ENCODE data around the gene SDCCAG8. TPM values are rescaled to one million over a fixed set of nuclear protein-coding genes. Genes with fewer than 3 reads are reported as not detected.

The SDCCAG8 gene
- total RNA-seq, 4 donors from 2014 or later: 24.5 to 52.7 (median 31.7) TPM

DNA sequence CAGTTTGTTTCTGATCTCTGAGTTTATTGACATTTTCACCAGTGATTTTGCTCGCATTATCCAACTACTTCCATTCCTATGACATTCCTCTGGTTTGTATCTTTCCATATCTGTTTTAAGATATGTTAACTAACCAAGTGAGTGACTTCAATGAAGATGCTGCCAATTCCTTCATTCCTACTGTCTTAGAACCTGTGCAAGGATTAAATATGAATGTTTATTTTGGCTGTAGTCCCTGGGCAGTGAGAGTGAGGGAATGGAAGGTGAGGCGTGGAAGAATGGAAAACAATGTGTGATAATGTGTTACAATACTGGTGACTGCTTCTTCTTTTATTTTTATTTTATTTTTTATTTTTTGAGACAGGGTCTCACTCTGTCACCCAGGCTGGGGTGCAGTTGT, 183.0 kb downstream of the SDCCAG8 start:
- Histone ChIP-seq H3K9me3 (no peaks in the 10 kb centered on the region), H3K36me3 (no peaks in the 10 kb centered on the region), H3K4me1 (peaks cover 3 to 15% (median 12%) of the 10 kb centered on the region in 4 donors), H3K27ac (replicated peaks in 1 of 4) (no peak overlapping the region), H3K27me3 (no peaks in the 10 kb centered on the region), H3K4me3 (no peak overlapping the region)
- TF ChIP-seq POLR2AphosphoS5 (IDR thresholded peaks at IDR 0.05): no peak
- TF ChIP-seq POLR2A (IDR thresholded peaks at IDR 0.05; ENCODE audit: low read depth): no peak
- no peak for TF ChIP-seq EP300 (IDR thresholded peaks at IDR 0.05)
- TF ChIP-seq, protein P1, sequence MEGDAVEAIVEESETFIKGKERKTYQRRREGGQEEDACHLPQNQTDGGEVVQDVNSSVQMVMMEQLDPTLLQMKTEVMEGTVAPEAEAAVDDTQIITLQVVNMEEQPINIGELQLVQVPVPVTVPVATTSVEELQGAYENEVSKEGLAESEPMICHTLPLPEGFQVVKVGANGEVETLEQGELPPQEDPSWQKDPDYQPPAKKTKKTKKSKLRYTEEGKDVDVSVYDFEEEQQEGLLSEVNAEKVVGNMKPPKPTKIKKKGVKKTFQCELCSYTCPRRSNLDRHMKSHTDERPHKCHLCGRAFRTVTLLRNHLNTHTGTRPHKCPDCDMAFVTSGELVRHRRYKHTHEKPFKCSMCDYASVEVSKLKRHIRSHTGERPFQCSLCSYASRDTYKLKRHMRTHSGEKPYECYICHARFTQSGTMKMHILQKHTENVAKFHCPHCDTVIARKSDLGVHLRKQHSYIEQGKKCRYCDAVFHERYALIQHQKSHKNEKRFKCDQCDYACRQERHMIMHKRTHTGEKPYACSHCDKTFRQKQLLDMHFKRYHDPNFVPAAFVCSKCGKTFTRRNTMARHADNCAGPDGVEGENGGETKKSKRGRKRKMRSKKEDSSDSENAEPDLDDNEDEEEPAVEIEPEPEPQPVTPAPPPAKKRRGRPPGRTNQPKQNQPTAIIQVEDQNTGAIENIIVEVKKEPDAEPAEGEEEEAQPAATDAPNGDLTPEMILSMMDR (IDR thresholded peaks at IDR 0.05): no peak
- WGBS: 64% methylated on average over 2 of the region's 2 CpGs
- no peak for DNase-seq (ENCODE audit: extremely low spot score)
- intact Hi-C loops (cut with DNase I): no loop called here

DNA sequence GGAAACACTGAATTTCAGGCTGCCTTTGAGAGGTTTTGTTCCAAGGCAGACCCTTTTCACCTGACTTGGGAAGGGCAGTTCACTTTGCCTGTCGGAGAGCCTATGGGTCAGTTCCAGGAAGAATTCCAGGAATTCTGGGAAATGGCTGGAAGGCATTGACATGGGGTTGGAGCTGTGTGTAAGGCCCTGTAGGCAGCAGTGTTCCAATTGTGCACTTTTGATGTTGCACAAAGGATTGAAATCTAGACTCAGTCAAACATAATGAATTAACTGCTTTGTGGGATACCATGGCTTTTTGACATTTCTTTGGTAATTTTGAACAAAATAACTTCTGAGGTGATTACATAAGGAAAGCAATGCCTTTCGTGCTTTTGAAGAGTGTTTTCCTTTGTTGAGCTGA, 184.6 kb downstream of the SDCCAG8 start:
- Histone ChIP-seq H3K27me3 (no peaks in the 10 kb centered on the region), H3K27ac (replicated peaks in 1 of 4) (no peak overlapping the region), H3K9me3 (no peaks in the 10 kb centered on the region), H3K36me3 (no peaks in the 10 kb centered on the region), H3K4me1 (peaks cover 6 to 15% (median 12%) of the 10 kb centered on the region in 4 donors), H3K4me3 (no peak overlapping the region)
- DNase-seq (ENCODE audit: extremely low spot score): no peak
- TF ChIP-seq POLR2A (IDR thresholded peaks at IDR 0.05; ENCODE audit: low read depth) (no peak), EP300 (IDR thresholded peaks at IDR 0.05) (no peak), POLR2AphosphoS5 (IDR thresholded peaks at IDR 0.05) (no peak)
- TF ChIP-seq, protein P1 (IDR thresholded peaks at IDR 0.05): no peak
- intact Hi-C loops (cut with DNase I): no loop called here
- WGBS: 93% methylated on average over 2 of the region's 2 CpGs

DNA sequence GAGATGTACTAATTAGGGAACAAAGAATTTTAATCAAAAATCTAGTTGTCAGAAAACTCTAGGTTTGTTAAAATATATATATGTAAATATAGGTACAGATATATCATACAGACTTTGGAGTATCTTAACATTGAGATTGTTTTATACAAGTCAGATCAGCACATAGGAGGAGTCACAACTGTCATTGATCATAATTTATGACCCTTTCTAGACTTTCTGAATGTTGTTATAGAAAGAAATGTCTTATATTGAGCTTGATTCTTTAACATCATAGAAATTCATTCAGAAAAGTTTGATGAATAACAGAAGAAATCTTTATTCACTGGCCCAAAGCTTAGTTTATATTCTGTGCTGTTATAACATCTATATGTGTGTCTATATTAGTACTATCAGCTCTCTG, 185.8 kb downstream of the SDCCAG8 start:
- no peak overlapping the region for H3K27ac ChIP-seq (replicated peaks in 1 of 4)
- H3K36me3 ChIP-seq: peaks cover 0 to 5% (median 0%) of the 10 kb centered on the region in 4 donors
- no peak overlapping the region for H3K4me3 ChIP-seq
- intact Hi-C loops (cut with DNase I): no loop called here
- H3K4me1 ChIP-seq: peaks cover 6 to 17% (median 12%) of the 10 kb centered on the region in 4 donors
- TF ChIP-seq POLR2A (IDR thresholded peaks at IDR 0.05; ENCODE audit: low read depth) (no peak), EP300 (IDR thresholded peaks at IDR 0.05) (no peak), POLR2AphosphoS5 (IDR thresholded peaks at IDR 0.05) (no peak)
- TF ChIP-seq, protein P1 (IDR thresholded peaks at IDR 0.05): no peak
- no peak for DNase-seq (ENCODE audit: extremely low spot score)
- H3K9me3 ChIP-seq: no peaks in the 10 kb centered on the region
- H3K27me3 ChIP-seq: no peaks in the 10 kb centered on the region

DNA sequence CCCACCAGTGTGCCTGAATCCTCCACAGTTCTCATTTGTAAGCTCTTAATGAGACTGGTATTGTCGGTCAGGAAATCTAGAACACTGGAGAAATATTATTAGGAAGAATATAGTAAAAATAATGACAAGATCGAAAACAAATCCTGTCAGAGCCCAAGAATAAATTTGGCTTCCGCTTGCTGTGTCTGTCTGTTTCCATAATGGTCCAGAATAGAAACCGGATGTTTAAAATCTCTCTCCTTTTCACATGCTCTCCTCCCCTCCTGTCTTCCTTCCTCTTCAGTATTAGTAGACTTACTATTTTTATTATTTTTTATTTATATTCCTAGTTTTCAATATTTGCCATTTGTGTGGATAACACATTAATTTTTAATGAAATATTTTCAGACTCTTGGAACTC, 187.7 kb downstream of the SDCCAG8 start:
- WGBS: 40% methylated on average over 4 of the region's 4 CpGs
- Histone ChIP-seq H3K9me3 (no peaks in the 10 kb centered on the region), H3K27ac (replicated peaks in 1 of 4) (no peak overlapping the region), H3K4me3 (no peak overlapping the region), H3K4me1 (peaks cover 9 to 18% (median 11%) of the 10 kb centered on the region in 4 donors), H3K27me3 (no peaks in the 10 kb centered on the region), H3K36me3 (peaks cover 0 to 5% (median 0%) of the 10 kb centered on the region in 4 donors)
- TF ChIP-seq POLR2AphosphoS5 (IDR thresholded peaks at IDR 0.05) (no peak), POLR2A (IDR thresholded peaks at IDR 0.05; ENCODE audit: low read depth) (no peak), EP300 (IDR thresholded peaks at IDR 0.05) (no peak)
- TF ChIP-seq, protein P1 (IDR thresholded peaks at IDR 0.05): no peak
- no peak for DNase-seq (ENCODE audit: extremely low spot score)
- intact Hi-C loops (cut with DNase I): no loop called here

DNA sequence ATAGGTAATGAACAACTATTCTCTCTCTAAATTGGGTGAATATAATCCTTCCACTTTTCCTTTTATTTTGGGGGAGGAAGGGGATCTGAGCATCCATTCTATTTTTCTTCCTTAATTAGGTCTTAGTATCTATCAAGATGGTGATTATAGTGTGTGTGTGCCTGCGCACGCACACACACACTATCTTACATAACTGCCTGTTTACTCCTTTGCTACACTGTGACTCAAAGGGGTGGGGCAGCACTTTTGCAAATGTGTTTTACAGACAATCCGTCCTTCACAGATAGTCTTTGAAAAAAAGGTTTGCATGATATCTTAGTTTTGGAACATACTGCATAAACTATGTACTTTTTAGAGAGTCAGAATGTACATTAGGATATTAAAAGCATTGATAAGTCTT, 191.5 kb downstream of the SDCCAG8 start:
- WGBS: 69% methylated on average over 3 of the region's 3 CpGs

More for the DNA sequence above, 191.5 kb downstream of the SDCCAG8 start:
- no peak for TF ChIP-seq POLR2A (IDR thresholded peaks at IDR 0.05; ENCODE audit: low read depth)
- no peak for TF ChIP-seq EP300 (IDR thresholded peaks at IDR 0.05)
- TF ChIP-seq, protein P1 (IDR thresholded peaks at IDR 0.05): no peak
- TF ChIP-seq POLR2AphosphoS5 (IDR thresholded peaks at IDR 0.05): no peak
- no peaks in the 10 kb centered on the region for H3K9me3 ChIP-seq
- H3K27me3 ChIP-seq: no peaks in the 10 kb centered on the region
- H3K4me3 ChIP-seq: no peak overlapping the region
- no peak overlapping the region for H3K27ac ChIP-seq (replicated peaks in 1 of 4)
- H3K4me1 ChIP-seq: peaks cover 8 to 9% (median 9%) of the 10 kb centered on the region in 4 donors
- peaks cover 0 to 5% (median 0%) of the 10 kb centered on the region in 4 donors for H3K36me3 ChIP-seq
- intact Hi-C loops (cut with DNase I): no loop called here
- DNase-seq (ENCODE audit: extremely low spot score): no peak

All from esophagus muscularis mucosa (tissue), 4 donors.